HG03521 (cell line): ENCODE data around the gene EXOC2.
"Not testable (repeated sequence)": the region's sequence is repeated elsewhere in the genome, so short reads cannot be mapped to it uniquely, and the experiment has no call there.

Source experiments
- ATAC-seq: cut with Tn5 transposase; IDR thresholded peaks from one replicate; pipeline ENCODE4 v1.9.1; 2021; ENCODE audit warnings: mild to moderate bottlenecking, moderate library complexity; ENCODE audit not compliant: unreplicated experiment

EXOC2 gene

DNA sequence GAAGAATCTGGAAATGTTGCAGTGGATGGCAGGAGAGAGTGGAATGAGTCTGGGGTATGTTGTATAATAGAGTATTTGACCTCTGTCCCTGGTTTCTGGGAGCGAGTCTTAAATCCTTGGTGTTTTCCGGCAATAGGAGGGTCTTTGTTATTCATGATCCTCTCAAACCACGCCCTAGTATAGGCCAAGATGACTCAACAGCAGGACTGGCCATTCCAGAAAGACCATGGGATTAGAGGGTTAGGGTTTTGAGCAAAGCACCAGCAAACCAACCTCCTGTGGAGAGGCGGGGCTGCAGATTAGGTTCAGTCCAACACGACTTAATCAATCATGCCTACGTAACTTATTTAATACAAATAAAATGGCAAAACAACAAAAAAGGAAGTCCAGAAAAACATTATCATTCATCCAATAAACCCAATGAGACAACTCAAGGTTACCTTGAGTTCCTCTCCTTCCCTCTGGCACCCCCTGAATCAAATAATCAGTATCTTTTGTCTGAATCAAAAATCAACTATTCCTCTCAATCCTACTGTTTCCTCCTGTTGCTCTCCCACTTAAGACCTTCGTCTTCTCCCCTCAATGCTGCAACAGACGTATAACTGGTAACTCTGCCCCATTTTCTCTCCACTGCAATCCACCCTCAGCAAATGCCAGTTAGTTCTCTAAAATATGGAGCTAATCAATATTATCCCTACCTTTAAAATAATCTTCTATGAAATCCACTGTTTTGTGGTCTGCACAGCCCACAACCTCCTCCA is 51.5 kb downstream of the EXOC2 start:
- no peak for ATAC-seq

DNA sequence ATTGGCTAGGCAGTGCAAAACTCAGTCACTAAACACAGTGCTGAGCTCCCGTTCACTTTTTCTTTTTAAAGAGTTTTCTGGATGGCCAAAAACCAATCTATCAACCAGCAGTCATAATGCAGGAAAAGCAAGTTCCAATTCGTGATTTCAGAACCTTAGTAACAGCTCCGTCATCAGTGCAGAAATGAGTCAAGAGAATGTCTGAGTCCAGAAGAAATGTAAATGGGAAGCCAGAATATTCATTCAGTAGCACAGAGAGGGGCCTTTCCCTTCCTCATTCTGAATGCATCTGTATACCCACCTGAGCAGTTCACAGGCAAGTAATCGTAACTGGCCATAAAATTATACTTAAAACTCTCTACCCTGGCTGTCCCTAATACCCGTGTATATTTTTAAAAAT is 56.5 kb downstream of the EXOC2 start:
- no peak for ATAC-seq

DNA sequence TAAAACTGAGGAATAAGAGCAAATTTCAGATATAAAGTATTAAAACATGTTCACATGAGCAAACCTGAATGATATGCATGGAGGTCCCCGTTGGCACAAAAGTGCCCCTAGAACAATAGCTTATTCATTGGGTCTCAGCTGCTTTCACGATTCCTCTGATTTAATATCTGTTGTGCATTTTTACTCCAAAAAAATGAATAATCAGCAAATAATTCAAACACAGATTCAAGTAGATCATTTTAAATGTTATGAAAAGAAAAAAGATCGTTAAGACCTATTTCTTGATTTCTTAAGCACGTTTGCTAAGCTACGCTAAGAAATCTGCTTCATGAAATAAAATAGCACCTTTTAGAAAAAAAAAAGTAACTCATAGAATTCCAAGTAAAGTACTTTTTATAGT is 57.7 kb downstream of the EXOC2 start:
- no peak for ATAC-seq

- no peak for ATAC-seq
These were observed 59.3 kb downstream of the EXOC2 start for GRCh38 chr6:633611-634010.

DNA sequence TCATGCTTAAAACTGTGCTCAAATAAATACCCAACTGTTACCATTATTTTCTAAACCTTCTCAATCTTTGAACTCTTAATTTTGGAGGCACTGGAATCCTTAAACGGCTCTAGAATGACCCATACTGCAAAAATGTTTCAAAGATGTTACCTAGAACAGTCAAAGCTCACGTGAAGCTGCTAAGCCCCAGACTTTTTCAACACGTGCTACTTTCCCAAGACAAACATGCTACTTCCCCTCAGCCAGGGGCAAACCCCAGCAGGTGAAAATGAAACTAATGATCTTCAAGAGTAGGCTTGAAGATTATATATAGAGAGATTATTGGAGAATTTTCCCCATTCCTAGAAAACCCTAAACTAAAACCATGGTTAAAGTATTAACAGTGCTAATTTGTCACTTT is 64.2 kb downstream of the EXOC2 start:
- ATAC-seq = no peak

GRCh38 chr6:626236-626635 is 66.7 kb downstream of the EXOC2 start:
- no peak for ATAC-seq

GRCh38 chr6:624979-625378 is 68.0 kb downstream of the EXOC2 start:
- ATAC-seq = no peak

DNA sequence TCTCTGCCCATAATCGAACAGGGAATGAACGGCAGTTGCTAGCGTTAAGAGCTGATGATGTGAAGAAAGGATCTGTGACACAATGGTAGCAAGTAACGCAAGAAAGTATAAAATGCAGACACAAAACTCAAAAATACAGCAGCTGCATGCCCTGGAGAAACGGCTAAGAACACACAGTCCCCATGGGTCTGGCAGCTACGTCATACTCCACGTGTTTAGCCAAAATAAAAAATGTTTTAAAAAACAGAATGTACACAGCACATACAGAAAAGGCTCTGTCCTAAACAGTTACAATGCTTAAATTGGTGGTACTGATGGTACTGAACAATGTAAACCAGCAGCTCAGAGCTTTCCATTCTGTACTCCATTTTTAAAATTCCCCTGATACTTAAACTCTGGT is 70.5 kb downstream of the EXOC2 start:
- ATAC-seq = no peak

DNA sequence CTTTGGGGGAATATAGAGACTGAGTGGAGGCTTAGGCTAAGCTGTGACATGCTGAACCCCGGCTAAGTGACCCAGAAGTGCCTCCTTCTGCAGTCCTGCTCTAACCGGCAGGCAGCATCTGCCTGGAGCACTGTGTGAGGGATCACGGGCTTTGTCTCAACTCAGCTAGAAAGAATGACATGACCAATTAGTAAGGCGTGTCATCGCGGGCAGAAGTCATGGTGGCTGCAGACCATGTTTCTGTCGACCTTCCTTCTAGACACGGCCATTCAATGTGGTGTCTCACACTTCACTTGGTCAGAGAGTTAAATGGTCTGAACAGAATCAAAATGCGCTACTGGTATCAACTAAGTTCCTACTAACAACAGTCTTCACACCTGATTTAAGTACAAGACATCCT is 71.0 kb downstream of the EXOC2 start:
- no peak for ATAC-seq

- no peak for ATAC-seq
These were observed 72.0 kb downstream of the EXOC2 start for GRCh38 chr6:620950-621349.

DNA sequence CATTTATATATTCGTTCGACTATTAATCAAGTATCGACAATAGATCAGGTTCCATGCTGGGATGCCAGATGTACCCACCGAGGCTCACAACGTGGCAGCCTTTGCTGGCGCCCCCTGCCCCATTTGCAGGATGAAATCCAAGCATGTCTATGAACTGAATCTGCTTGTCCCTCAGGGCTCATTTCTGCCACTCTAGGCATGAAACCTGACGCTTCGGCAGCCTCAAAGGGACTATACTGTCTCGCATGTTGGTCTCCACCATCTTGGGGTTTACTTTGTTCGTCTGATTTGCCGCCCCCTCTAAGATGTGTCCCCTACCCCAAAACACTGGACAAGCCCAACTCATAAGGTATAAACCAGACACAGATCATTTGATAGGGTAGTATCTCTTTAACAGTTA is 72.8 kb downstream of the EXOC2 start:
- ATAC-seq = no peak

DNA sequence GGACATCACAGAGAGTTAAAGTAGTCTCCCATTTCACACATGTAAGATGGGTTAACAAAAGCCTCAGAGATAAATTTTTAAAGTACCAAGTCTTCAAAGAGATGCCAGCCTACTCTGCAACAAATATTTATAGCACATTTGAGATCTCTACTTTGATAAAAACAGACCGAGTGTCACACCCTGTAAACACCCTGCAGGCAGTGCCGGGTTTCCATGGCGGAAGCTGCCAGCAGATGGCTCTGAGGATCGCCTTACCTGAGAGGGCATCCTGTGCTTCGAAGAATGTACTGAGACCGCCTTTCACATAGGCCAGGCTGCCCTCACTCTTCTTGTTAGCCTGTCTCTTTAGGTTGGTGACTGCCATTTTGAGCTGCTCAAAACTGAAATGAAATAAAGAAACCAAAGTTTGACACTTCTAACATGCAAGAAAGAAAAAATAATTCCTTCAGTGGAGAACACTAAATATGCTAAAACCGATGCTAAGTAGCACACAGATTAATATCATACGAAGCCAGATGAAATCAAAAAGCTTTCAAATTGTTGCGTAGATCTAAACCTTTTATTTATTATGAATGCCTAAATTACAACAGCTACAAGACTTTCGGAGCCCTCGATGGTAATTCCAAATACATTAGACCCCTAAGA is 75.4 kb downstream of the EXOC2 start:
- ATAC-seq = no peak

DNA sequence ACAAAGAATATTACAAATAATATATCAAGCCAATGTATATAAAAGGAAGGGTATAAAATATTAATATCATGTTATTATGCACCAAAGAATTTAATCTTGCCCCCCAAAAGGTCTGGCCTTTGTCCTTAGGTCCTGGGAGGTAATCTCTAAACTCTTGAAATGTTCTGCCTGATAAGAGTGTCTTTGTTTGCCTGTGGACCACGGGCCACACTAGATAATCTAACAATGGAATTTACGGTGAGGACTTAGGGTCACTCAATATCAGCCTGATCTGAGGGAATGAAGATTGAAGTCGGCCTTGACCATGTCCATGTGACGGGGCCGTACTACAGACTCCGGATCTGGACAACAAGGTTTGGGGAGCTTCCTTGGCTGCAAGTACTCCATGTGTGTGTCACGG is 79.0 kb downstream of the EXOC2 start:
- ATAC-seq = no peak

GRCh38 chr6:611928-612327 is 81.0 kb downstream of the EXOC2 start:
- ATAC-seq = no peak

DNA sequence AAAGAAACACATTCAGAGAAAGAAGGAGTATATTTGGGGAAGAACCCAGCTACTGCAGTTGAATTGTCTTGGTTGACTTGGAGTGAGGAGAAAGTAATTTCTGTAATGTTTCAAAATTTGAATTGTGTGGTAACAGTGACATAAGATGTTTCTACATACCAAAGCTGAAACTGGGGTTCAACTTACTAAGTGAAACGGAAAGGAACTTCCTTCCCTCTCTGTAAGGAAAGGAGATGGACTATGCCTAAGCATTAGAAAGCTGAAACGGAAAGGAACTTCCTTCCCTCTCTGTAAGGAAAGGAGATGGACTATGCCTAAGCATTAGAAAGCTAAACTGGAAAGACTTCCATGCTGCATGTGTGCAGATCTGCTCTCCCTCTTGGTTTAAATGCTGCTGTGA is 82.1 kb downstream of the EXOC2 start:
- no peak for ATAC-seq

GRCh38 chr6:609905-610304 is 83.0 kb downstream of the EXOC2 start:
- ATAC-seq = no peak

DNA sequence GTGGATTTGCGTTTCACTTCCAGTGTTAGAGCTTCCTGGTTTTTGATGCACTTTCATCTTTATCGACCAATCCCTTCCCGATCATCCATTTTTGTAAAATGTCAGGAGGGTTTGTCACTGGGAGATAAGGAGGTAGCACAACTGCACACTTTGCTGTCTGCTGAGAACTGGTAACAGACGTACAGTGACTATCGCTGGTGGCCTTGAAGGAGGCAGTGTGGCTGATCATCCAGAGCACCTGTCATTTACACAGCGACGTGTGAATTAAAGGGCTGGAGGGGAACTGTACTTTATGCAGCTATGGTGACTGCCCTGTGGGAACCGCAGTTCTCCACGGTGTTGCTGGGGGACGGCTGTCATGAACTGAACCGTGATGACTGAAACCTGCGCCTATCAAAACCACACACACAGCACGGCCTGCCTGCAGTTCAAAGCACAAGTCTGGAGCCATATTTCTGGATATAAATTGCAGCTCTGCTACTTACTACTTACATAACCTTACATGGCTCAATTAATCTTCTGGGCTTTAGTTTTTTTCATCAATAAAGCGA is 86.0 kb downstream of the EXOC2 start:
- ATAC-seq = no peak

GRCh38 chr6:605895-606294 is 87.0 kb downstream of the EXOC2 start:
- not testable (repeated sequence) for ATAC-seq

DNA sequence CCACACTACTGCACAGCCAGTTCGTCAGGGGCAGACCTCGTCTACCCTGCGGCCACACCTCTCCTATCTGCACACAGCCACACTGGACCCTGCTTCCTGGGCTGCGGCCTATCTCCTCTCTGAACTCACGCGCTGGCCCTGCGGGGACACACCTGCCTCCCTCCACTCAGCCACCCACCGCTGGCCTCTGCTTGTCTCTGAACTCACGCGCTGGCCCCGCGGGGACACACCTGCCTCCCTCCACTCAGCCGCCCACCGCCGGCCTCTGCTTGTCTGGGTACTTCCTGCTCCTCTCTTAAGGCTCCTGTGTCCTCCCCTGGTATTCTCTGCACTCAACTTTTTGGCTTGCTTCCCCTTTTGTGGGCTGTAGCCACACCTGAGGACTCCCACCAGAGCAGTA is 88.4 kb downstream of the EXOC2 start:
- no peak for ATAC-seq

- ATAC-seq = no peak
These were observed 89.7 kb downstream of the EXOC2 start for GRCh38 chr6:603265-603664.

- ATAC-seq = no peak
These were observed 93.1 kb downstream of the EXOC2 start for GRCh38 chr6:599576-600448.

GRCh38 chr6:593907-594212 is 99.1 kb downstream of the EXOC2 start:
- no peak for ATAC-seq
